SK-N-SH (cell line): Measurements from ENCODE around the gene RNF149. TPM values are rescaled to one million over a fixed set of nuclear protein-coding genes. Genes with fewer than 3 reads are reported as not detected.

ENCODE experiments used
- CTCF ChIA-PET: fragments of 300-600, 350-600 bp; formaldehyde crosslinking; extraction: SDS; loops from one replicate; lab custom pipeline; 2021; lab: Yijun Ruan, JAX
- POLR2A ChIA-PET: fragments of 350-600 bp; sonication (Branson Sonifier 250); formaldehyde crosslinking; extraction: SDS; loops from one replicate; lab custom pipeline; 2020; ENCODE audit warnings: antibody characterized with exemption, inconsistent platforms; lab: Yijun Ruan, JAX
- DNase-seq: peaks from one replicate; pipeline ENCODE4 v3.0.0; 2012
- H2AFZ ChIP-seq: fragments of 200-600 bp; sonication (generic); 2 replicates; pipeline ENCODE4 v1.8.1; 2016; ENCODE audit warnings: antibody characterized with exemption, mild to moderate bottlenecking, low read depth
- H3F3A ChIP-seq: fragments of 200-600 bp; sonication (generic); replicated peaks from 2 replicates; pipeline ENCODE3; 2016; ENCODE audit warnings: antibody characterized with exemption, mild to moderate bottlenecking; ENCODE audit not compliant: insufficient read depth
- H3K27ac ChIP-seq, 2 experiments: fragments of 200-500 bp in 1 of 2; fragments of 200-600 bp in 1 of 2; sonication (Bioruptor generic) in 1 of 2; sonication (generic), shearing (Covaris generic) in 1 of 2; 2 replicates each; pipeline versions ENCODE4 v1.5.1 to v1.6.1; 2014 to 2016; ENCODE audit warnings: low read depth in 2 of 2, inconsistent platforms in 1 of 2, low read length in 1 of 2, mild to moderate bottlenecking in 1 of 2, mixed read lengths in 1 of 2
- H3K27me3 ChIP-seq: fragments of 200-600 bp; sonication (generic), shearing (Covaris generic); 2 replicates; pipeline ENCODE4 v1.6.1; 2016; ENCODE audit warnings: mixed run types; ENCODE audit not compliant: insufficient read depth
- H3K36me3 ChIP-seq, 2 experiments: fragments of 200-500 bp in 1 of 2; fragments of 200-600 bp in 1 of 2; sonication (Bioruptor generic) in 1 of 2; sonication (generic) in 1 of 2; replicated peaks in 1 of 2; 2 replicates each; pipeline versions ENCODE3 to v1.5.1; 2014 to 2016; ENCODE audit warnings: low read length in 1 of 2, mild to moderate bottlenecking in 1 of 2; ENCODE audit not compliant: insufficient read depth in 2 of 2, control insufficient read depth in 1 of 2
- H3K4me1 ChIP-seq, 2 experiments: fragments of 200-500 bp in 1 of 2; fragments of 200-600 bp in 1 of 2; sonication (Bioruptor generic) in 1 of 2; sonication (generic), shearing (Covaris generic) in 1 of 2; 2 replicates each; pipeline versions ENCODE4 v1.5.1 to v1.6.1; 2014 to 2016; ENCODE audit warnings: low read depth in 1 of 2, low read length in 1 of 2, mixed run types in 1 of 2; ENCODE audit not compliant: insufficient read depth in 2 of 2, control insufficient read depth in 1 of 2
- H3K4me2 ChIP-seq: fragments of 200-600 bp; sonication (generic), shearing (Covaris generic); 2 replicates; pipeline ENCODE4 v1.6.1; 2017; ENCODE audit warnings: mixed run types
- H3K4me3 ChIP-seq, 2 experiments: fragments of 200-500 bp in 1 of 2; fragments of 200-600 bp in 1 of 2; sonication (Bioruptor generic) in 1 of 2; sonication (generic), shearing (Covaris generic) in 1 of 2; 2 replicates each; pipeline versions ENCODE4 v1.5.1 to v1.8.1; 2014 to 2016; ENCODE audit warnings: low read depth in 2 of 2, inconsistent platforms in 1 of 2, low read length in 1 of 2, mild to moderate bottlenecking in 1 of 2, mixed read lengths in 1 of 2, moderate library complexity in 1 of 2
- H3K79me2 ChIP-seq: fragments of 200-600 bp; sonication (generic); 2 replicates; pipeline ENCODE4 v1.8.1; 2017; ENCODE audit warnings: mild to moderate bottlenecking; ENCODE audit not compliant: insufficient read depth
- H3K9ac ChIP-seq: fragments of 200-600 bp; sonication (generic); 2 replicates; pipeline ENCODE4 v1.6.1; 2017; ENCODE audit warnings: mixed run types
- H3K9me2 ChIP-seq: fragments of 200-600 bp; sonication (generic); 2 replicates; pipeline ENCODE4 v1.6.1; 2017; ENCODE audit warnings: mixed run types
- H3K9me3 ChIP-seq: fragments of 200-600 bp; sonication (generic); 2 replicates; pipeline ENCODE4 v1.6.1; 2017; ENCODE audit warnings: mixed run types, mild to moderate bottlenecking, moderate library complexity
- H4K20me1 ChIP-seq: fragments of 200-600 bp; sonication (generic); 2 replicates; pipeline ENCODE4 v1.6.1; 2017; ENCODE audit warnings: mild to moderate bottlenecking, mixed run types; ENCODE audit not compliant: insufficient read depth
- CHD2 ChIP-seq: fragments of 150-350 bp; IDR thresholded peaks from 2 replicates; pipeline ENCODE4 v1.6.1; 2018; ENCODE audit warnings: low read length; ENCODE audit not compliant: partially characterized antibody
- CTCF ChIP-seq: fragments of 200-600 bp; sonication (generic); IDR thresholded peaks from 2 replicates; pipeline ENCODE4 v1.6.1; 2017; ENCODE audit warnings: antibody characterized with exemption, mild to moderate bottlenecking, moderate library complexity
- ELF1 ChIP-seq: IDR thresholded peaks from 2 replicates; pipeline ENCODE4 v1.4.0; 2012
- EP300 ChIP-seq, 2 experiments: IDR thresholded peaks; 2 replicates each; pipeline versions ENCODE4 v1.4.0 to v1.6.1; 2012; ENCODE audit warnings: borderline replicate concordance in 1 of 2, low read depth in 1 of 2, low read length in 1 of 2
- EZH2phosphoT487 ChIP-seq: fragments of 200-600 bp; sonication (generic); IDR thresholded peaks from 2 replicates; pipeline ENCODE4 v1.6.1; 2017; ENCODE audit warnings: low read depth, mixed run types, mild to moderate bottlenecking, antibody characterized with exemption, moderate library complexity, borderline replicate concordance
- GABPA ChIP-seq: IDR thresholded peaks from 2 replicates; pipeline ENCODE4 v1.4.0; 2012; ENCODE audit warnings: low read depth, mild to moderate bottlenecking
- GATA2 ChIP-seq: sonication (generic); formaldehyde crosslinking; IDR thresholded peaks from 2 replicates; pipeline ENCODE4 v1.5.0; 2020; ENCODE audit warnings: mild to moderate bottlenecking, missing genetic modification reagents
- MEF2A ChIP-seq: IDR thresholded peaks from 2 replicates; pipeline ENCODE4 v1.4.0; 2012; ENCODE audit warnings: low read depth, borderline replicate concordance
- NFIC ChIP-seq: IDR thresholded peaks from 2 replicates; pipeline ENCODE4 v1.4.0; 2012; ENCODE audit warnings: borderline replicate concordance
- NRF1 ChIP-seq: IDR thresholded peaks from 2 replicates; pipeline ENCODE4 v1.6.1; 2012; ENCODE audit warnings: low read depth, mild to moderate bottlenecking, low read length
- PBX3 ChIP-seq: IDR thresholded peaks from 2 replicates; pipeline ENCODE4; 2012
- POLR2AphosphoS5 ChIP-seq: IDR thresholded peaks from 2 replicates; pipeline ENCODE4 v1.6.1; 2012; ENCODE audit warnings: low read depth, low read length
- RAD21 ChIP-seq: IDR thresholded peaks from 2 replicates; pipeline ENCODE4 v1.6.1; 2012; ENCODE audit warnings: mild to moderate bottlenecking, low read length
- RCOR1 ChIP-seq: fragments of 150-350 bp; IDR thresholded peaks from 2 replicates; pipeline ENCODE4 v1.6.1; 2017; ENCODE audit warnings: antibody characterized with exemption, low read length
- RFX5 ChIP-seq: IDR thresholded peaks from 2 replicates; pipeline ENCODE4 v1.6.1; 2012; ENCODE audit warnings: mild to moderate bottlenecking, improper control_type of control experiment, low read length
- SIN3A ChIP-seq: IDR thresholded peaks from 2 replicates; pipeline ENCODE4 v1.6.1; 2012; ENCODE audit warnings: low read depth, mild to moderate bottlenecking, low read length, moderate library complexity, borderline replicate concordance
- SMC3 ChIP-seq: IDR thresholded peaks from 2 replicates; pipeline ENCODE4 v1.6.1; 2012; ENCODE audit warnings: low read depth, low read length, improper control_type of control experiment
- TAF1 ChIP-seq: IDR thresholded peaks from 2 replicates; pipeline ENCODE4 v1.6.1; 2012; ENCODE audit warnings: low read depth, mild to moderate bottlenecking, low read length, moderate library complexity, borderline replicate concordance
- TCF12 ChIP-seq: IDR thresholded peaks from 2 replicates; pipeline ENCODE4 v1.4.0; 2012
- TEAD4 ChIP-seq: IDR thresholded peaks from 2 replicates; pipeline ENCODE4 v1.4.0; 2012; ENCODE audit warnings: mild to moderate bottlenecking, borderline replicate concordance; ENCODE audit not compliant: insufficient read depth
- USF2 ChIP-seq: fragments of 150-350 bp; IDR thresholded peaks from 2 replicates; pipeline ENCODE4 v1.6.1; 2017; ENCODE audit warnings: antibody characterized with exemption, low read length, low read depth, borderline replicate concordance
- WGBS: methylation state at CpG from one replicate; pipeline ENCODE4 v1.1.6; 2017; ENCODE audit warnings: low lambda C conversion rate; 5-methylcytosine and 5-hydroxymethylcytosine counted together
- polyA plus RNA-seq, 3 experiments: library from polyadenylated mRNA; depleted of rRNA; stranded (reverse); fragments of >200 nt; gene quantifications; 2 replicates each; pipeline ENCODE4 v1.2.3, GENCODE V29; 2012

The RNF149 gene
- polyA plus RNA-seq, 1 of the 3 experiments (the other 2 are of a cell fraction), result 15.3 TPM

DNA sequence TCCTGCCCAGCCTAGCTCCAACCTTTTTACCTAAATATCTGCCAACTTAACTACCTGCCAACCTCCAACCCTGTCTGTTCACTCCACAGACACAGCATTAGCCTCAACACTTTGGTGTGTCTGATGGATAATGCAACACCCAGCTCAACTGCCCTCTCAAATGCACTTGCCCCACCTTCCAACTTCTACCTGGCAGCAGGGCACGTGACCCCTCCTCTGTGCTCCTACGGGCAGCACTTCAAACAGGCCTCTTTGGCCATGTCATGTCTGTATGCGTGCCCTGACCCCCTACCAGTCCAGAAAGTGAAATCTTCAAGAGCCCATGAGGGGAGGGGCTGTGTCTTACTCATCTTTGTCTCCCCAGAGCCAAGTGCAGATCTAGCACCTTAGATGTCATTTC is 25.5 kb downstream of the RNF149 start:
- Histone ChIP-seq H3K79me2 (0 out of 2 replicates have a peak, but pooled peaks cover 3% of the 10 kb centered on the region), H3K9me2 (no peaks in the 10 kb centered on the region), H4K20me1 (no peaks in the 10 kb centered on the region), H3K4me3 (no peak overlapping the region), H3K9me3 (no peaks in the 10 kb centered on the region), H3K27ac (no peak overlapping the region), H3K4me2 (no peak overlapping the region), H3F3A (no peaks in the 10 kb centered on the region), H3K36me3 (peaks cover 53 to 67% of the 10 kb centered on the region in 2 experiments), H3K4me1 (no peaks in the 10 kb centered on the region), H2AFZ (no peak overlapping the region), H3K9ac (no peak overlapping the region), H3K27me3 (no peaks in the 10 kb centered on the region)
- WGBS, result 95% methylated on average over 3 of the region's 3 CpGs
- POLR2A ChIA-PET, result no interaction called here
- DNase-seq, result no peak
- TF ChIP-seq MEF2A (no peak), SMC3 (no peak), GATA2 (CRISPR knock-in tag) (no peak), POLR2AphosphoS5 (no peak), CTCF (no peak), USF2 (no peak), PBX3 (no peak), RAD21 (no peak), RFX5 (no peak), NRF1 (no peak), GABPA (no peak), NFIC (no peak), CHD2 (no peak)
- CTCF ChIA-PET, result interaction anchor here (1.3 kb wide), 1 partner anchor 104 kb away, joined by 3 read pairs; the partner anchor contains the start of gene CREG2

DNA sequence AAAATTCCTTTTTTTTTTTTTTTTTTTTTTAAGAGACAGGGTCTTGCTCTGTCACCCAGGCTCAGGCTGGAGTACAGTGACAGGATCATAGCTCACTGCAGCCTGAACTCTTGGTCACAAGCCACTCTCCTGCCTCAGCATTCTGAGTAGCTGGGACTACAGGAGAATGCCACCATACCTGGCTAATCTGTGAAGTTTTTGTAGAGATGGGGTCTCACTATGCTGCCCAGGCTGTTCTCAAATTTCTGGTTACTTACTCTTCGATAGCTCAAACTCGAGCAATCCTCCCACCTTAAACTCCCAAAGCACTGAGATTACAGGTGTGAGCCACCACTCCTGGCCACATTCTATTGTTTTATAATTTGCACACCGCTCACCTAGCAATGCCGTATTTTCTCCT is 27.0 kb downstream of the RNF149 start:
- no peak overlapping the region for H3K4me3 ChIP-seq
- H3K27ac ChIP-seq, result no peak overlapping the region
- H3K79me2 ChIP-seq, result 0 out of 2 replicates have a peak, but pooled peaks cover 8% of the 10 kb centered on the region
- WGBS, result 100% methylated on average over 4 of the region's 4 CpGs
- H3K4me2 ChIP-seq, result no peak overlapping the region
- H3K9me2 ChIP-seq, result no peaks in the 10 kb centered on the region
- no peaks in the 10 kb centered on the region for H3K4me1 ChIP-seq
- H3K9me3 ChIP-seq, result no peaks in the 10 kb centered on the region
- no peaks in the 10 kb centered on the region for H3K27me3 ChIP-seq
- H2AFZ ChIP-seq, result no peak overlapping the region
- ChIA-PET CTCF (no interaction called here), POLR2A (no interaction called here)
- no peaks in the 10 kb centered on the region for H3F3A ChIP-seq
- TF ChIP-seq POLR2AphosphoS5 (no peak), MEF2A (no peak), TAF1 (no peak), ELF1 (no peak), RCOR1 (no peak), SMC3 (no peak), TEAD4 (no peak), NRF1 (no peak), EP300 (IDR thresholded peaks at IDR 0.05; ENCODE audit: borderline replicate concordance in 1 of 2, low read depth in 1 of 2, low read length in 1 of 2) (no peak), SIN3A (no peak), TCF12 (no peak), EZH2phosphoT487 (no peak), GABPA (no peak), USF2 (no peak)
- TF ChIP-seq, all 33 proteins: peak for 0
- Histone ChIP-seq H3K36me3 (peaks cover 52 to 59% of the 10 kb centered on the region in 2 experiments), H3K9ac (no peak overlapping the region), H4K20me1 (no peaks in the 10 kb centered on the region)
- DNase-seq, result no peak
